ENCODE measurements around the gene PAX2. TPM values are rescaled to one million over a fixed set of nuclear protein-coding genes. Genes with fewer than 3 reads are reported as not detected.

Gene PAX2
- total and polyA plus RNA-seq, 2 experiments from 2014 or later: not detected

DNA sequence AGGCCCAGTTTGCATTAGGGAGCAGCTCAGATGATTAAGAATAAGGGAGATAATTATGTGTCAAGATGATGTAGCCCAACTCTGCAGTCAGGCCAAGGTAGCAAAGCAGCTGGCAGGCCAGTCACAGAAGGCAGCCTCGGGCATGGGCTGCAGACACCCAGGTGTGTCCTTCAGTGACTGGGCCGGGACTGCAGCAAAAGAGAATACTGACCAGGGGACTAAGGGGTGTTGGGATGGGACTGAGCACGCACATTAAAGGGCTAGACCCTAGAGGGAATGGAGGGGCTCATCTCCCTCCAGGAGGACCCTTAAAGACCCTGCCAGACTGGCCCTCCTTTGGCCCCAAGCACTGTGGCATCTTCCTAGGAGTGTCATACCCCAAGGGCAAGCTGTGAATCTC is 38.7 kb downstream of the PAX2 start:
- H3K4me1 ChIP-seq (ENCODE audit: insufficient read depth): no peaks in the 10 kb centered on the region
- no peaks in the 10 kb centered on the region for H4K20me1 ChIP-seq (ENCODE audit: insufficient read depth, poor library complexity, severe bottlenecking)
- 84% methylated on average over 3 of the region's 3 CpGs for WGBS (ENCODE audit: low lambda C conversion rate, missing lambda C conversion rate)
- TF ChIP-seq EZH2phosphoT487 (IDR thresholded peaks at IDR 0.05; ENCODE audit: low read depth, severe bottlenecking, unreplicated experiment): no peak
- TF ChIP-seq EZH2 (IDR thresholded peaks at IDR 0.05; ENCODE audit: borderline replicate concordance): no peak
- TF ChIP-seq, protein P1, sequence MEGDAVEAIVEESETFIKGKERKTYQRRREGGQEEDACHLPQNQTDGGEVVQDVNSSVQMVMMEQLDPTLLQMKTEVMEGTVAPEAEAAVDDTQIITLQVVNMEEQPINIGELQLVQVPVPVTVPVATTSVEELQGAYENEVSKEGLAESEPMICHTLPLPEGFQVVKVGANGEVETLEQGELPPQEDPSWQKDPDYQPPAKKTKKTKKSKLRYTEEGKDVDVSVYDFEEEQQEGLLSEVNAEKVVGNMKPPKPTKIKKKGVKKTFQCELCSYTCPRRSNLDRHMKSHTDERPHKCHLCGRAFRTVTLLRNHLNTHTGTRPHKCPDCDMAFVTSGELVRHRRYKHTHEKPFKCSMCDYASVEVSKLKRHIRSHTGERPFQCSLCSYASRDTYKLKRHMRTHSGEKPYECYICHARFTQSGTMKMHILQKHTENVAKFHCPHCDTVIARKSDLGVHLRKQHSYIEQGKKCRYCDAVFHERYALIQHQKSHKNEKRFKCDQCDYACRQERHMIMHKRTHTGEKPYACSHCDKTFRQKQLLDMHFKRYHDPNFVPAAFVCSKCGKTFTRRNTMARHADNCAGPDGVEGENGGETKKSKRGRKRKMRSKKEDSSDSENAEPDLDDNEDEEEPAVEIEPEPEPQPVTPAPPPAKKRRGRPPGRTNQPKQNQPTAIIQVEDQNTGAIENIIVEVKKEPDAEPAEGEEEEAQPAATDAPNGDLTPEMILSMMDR (IDR thresholded peaks at IDR 0.05; ENCODE audit: poor library complexity): no peak
- H3K9me3 ChIP-seq (ENCODE audit: low read depth): no peaks in the 10 kb centered on the region
- peaks cover 37% of the 10 kb centered on the region for H3K27me3 ChIP-seq
- no peak overlapping the region for H2AFZ ChIP-seq
- H3K4me3 ChIP-seq: no peak overlapping the region
- H3K27ac ChIP-seq: no peak overlapping the region
- H3K79me2 ChIP-seq: no peaks in the 10 kb centered on the region
- no peaks in the 10 kb centered on the region for H3K9me2 ChIP-seq (replicated peaks; ENCODE audit: insufficient read depth)
- no peak for DNase-seq (ENCODE audit: low spot score)
- no peak overlapping the region for H3K4me2 ChIP-seq
- H3K36me3 ChIP-seq (replicated peaks; ENCODE audit: insufficient read depth, low read depth): no peaks in the 10 kb centered on the region

DNA sequence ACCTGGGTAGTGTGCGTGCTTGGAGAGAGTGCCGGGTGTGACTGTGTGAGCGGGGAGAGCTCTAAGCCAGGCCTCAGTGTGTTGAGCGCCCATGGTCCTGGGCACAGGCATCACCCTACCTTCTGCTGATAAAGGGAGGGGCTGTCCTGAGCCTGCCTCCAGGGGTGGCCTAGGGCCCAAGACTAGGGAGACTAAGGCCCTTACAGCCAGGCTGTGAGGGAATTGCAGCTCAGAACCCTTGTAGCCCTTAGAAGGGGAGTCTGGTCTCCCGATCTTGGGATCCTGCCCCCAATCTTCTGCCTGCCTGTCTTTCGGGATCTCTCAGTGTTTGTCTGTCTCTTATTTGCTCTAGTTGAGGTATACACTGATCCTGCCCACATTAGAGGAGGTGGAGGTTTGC is 41.2 kb downstream of the PAX2 start:
- WGBS (ENCODE audit: low lambda C conversion rate, missing lambda C conversion rate): 90% methylated on average over 6 of the region's 6 CpGs
- no peaks in the 10 kb centered on the region for H3K79me2 ChIP-seq
- TF ChIP-seq, protein P1 (IDR thresholded peaks at IDR 0.05; ENCODE audit: poor library complexity): no peak
- TF ChIP-seq EZH2 (IDR thresholded peaks at IDR 0.05; ENCODE audit: borderline replicate concordance) (no peak), EZH2phosphoT487 (IDR thresholded peaks at IDR 0.05; ENCODE audit: low read depth, severe bottlenecking, unreplicated experiment) (no peak)
- H3K9me3 ChIP-seq (ENCODE audit: low read depth): no peaks in the 10 kb centered on the region
- DNase-seq (ENCODE audit: low spot score): no peak
- H3K9me2 ChIP-seq (replicated peaks; ENCODE audit: insufficient read depth): no peaks in the 10 kb centered on the region
- H3K4me3 ChIP-seq: no peak overlapping the region
- no peaks in the 10 kb centered on the region for H4K20me1 ChIP-seq (ENCODE audit: insufficient read depth, poor library complexity, severe bottlenecking)
- no peaks in the 10 kb centered on the region for H3K36me3 ChIP-seq (replicated peaks; ENCODE audit: insufficient read depth, low read depth)
- H3K4me1 ChIP-seq (ENCODE audit: insufficient read depth): peaks cover 7% of the 10 kb centered on the region
- H3K27me3 ChIP-seq: peaks cover 27% of the 10 kb centered on the region
- no peak overlapping the region for H2AFZ ChIP-seq
- H3K27ac ChIP-seq: no peak overlapping the region
- no peak overlapping the region for H3K4me2 ChIP-seq

DNA sequence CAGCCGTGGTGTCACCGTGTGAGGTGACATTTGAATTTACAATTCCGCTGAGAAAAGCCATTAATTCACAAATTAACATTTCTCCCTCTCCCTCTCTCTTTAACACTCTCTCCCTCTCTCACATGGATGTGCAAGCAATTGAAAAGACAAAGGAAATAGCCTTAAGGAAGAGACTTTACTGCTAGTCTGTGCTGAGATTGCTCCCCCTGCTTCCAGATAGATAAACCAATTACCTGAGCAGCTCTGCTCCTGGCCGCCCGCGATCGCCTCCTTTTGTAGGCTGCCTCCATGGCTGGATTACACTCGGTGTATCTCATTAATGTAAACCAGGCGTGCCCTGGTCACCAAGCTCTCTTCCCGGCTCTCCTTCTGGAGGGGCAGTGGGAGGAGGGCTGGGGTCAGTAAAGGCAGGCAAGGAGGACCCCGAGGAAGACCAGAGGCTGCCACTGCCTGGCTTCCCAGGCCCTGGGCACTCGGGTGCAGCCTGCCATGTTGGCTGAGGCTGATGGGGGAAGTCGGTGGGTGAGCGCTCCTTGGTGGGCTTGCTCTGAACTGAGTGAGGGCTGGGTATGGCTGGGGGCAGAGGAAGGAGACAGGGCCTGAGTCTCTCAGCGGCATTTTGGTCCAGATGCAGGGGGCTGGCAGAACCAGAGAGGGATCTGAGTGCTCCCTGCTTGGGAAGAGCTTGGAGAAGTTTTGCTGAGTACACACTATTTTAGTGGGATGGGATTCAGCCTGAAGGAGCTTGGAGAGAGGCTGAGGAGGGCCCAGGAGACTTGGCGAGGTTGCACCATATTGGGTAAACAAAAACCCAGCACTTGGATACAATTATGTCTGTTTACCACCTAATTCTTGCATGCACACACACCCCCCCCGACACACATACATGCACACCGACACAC is 42.9 kb downstream of the PAX2 start:
- peaks cover 27% of the 10 kb centered on the region for H3K27me3 ChIP-seq
- H3K36me3 ChIP-seq (replicated peaks; ENCODE audit: insufficient read depth, low read depth): no peaks in the 10 kb centered on the region
- no peak overlapping the region for H2AFZ ChIP-seq
- TF ChIP-seq EZH2phosphoT487 (IDR thresholded peaks at IDR 0.05; ENCODE audit: low read depth, severe bottlenecking, unreplicated experiment) (no peak), EZH2 (IDR thresholded peaks at IDR 0.05; ENCODE audit: borderline replicate concordance) (no peak)
- TF ChIP-seq, protein P1 (IDR thresholded peaks at IDR 0.05; ENCODE audit: poor library complexity): no peak
- H3K79me2 ChIP-seq: no peaks in the 10 kb centered on the region
- H3K9me3 ChIP-seq (ENCODE audit: low read depth): no peaks in the 10 kb centered on the region
- WGBS (ENCODE audit: low lambda C conversion rate, missing lambda C conversion rate): 49% methylated on average over 17 of the region's 18 CpGs
- peaks cover 7% of the 10 kb centered on the region for H3K4me1 ChIP-seq (ENCODE audit: insufficient read depth)
- no peak overlapping the region for H3K4me3 ChIP-seq
- no peak overlapping the region for H3K27ac ChIP-seq
- no peak overlapping the region for H3K4me2 ChIP-seq
- DNase-seq (ENCODE audit: low spot score): no peak
- H3K9me2 ChIP-seq (replicated peaks; ENCODE audit: insufficient read depth): no peaks in the 10 kb centered on the region
- no peaks in the 10 kb centered on the region for H4K20me1 ChIP-seq (ENCODE audit: insufficient read depth, poor library complexity, severe bottlenecking)

Measured in hepatocyte (in vitro differentiated cells).